HepG2 (cell line): ENCODE results near the gene LUZP2. TPM values are rescaled to one million over a fixed set of nuclear protein-coding genes. Genes with fewer than 3 reads are reported as not detected.

Source experiments
- ATAC-seq: fragments of 200-7000 bp; cut with Tn5 transposase; 3 replicates; pipeline ENCODE4 v1.9.1; 2020; ENCODE audit warnings: mild to moderate bottlenecking, moderate library complexity
- BruUV-seq: library from RNA; stranded (reverse); fragments of 400-500 nt; replicated peaks from 2 replicates; lab custom pipeline; 2021; lab: Mats Ljungman, UMichigan
- CTCF ChIA-PET: fragments of 300-600 bp; formaldehyde crosslinking; extraction: SDS; loops from one replicate; lab custom pipeline; 2021; ENCODE audit warnings: low total read pairs, inconsistent platforms, low intra/inter-chr PET ratio; lab: Yijun Ruan, JAX
- POLR2A ChIA-PET: fragments of 350-600 bp; sonication (Branson Sonifier 250); formaldehyde crosslinking; loops from one replicate; lab custom pipeline; 2020; ENCODE audit warnings: antibody characterized with exemption, inconsistent platforms; lab: Yijun Ruan, JAX
- DNase-seq: peaks from one replicate; pipeline ENCODE4 v3.0.0-alpha.2; 2015; ENCODE audit warnings: low spot score
- FAIRE-seq: peaks from 3 replicates; lab custom pipeline; 2011; peaks lifted over from hg19 to GRCh38; lab: Jason Lieb, UNC
- H2AFZ ChIP-seq: one replicate; pipeline ENCODE4 v1.6.1; 2011; ENCODE audit warnings: low read length, inconsistent platforms
- H3K27ac ChIP-seq: fragments of 300-600 bp; 3 replicates; pipeline ENCODE4 v1.8.0; 2011; ENCODE audit warnings: mixed run types, mild to moderate bottlenecking, mixed read lengths, low read length, inconsistent platforms; ENCODE audit not compliant: insufficient read depth; ENCODE audit errors: extremely low read length
- H3K27me3 ChIP-seq, 2 experiments: fragments of 200-600 bp in 1 of 2; 2 replicates in 1 of 2; 3 replicates in 1 of 2; pipeline versions ENCODE4 v1.6.0 to v1.8.0; 2011; ENCODE audit warnings: low read length in 2 of 2, mild to moderate bottlenecking in 2 of 2, moderate library complexity in 2 of 2, inconsistent platforms in 1 of 2; ENCODE audit not compliant: insufficient read depth in 2 of 2, control insufficient read depth in 1 of 2
- H3K36me3 ChIP-seq, 2 experiments: fragments of 200-600 bp in 1 of 2; replicated peaks in 1 of 2; 2 replicates in 1 of 2; 3 replicates in 1 of 2; pipeline versions ENCODE4 v1.5.1 to v1.8.0; 2011; ENCODE audit warnings: low read length in 2 of 2, inconsistent platforms in 1 of 2; ENCODE audit not compliant: insufficient read depth in 2 of 2, control insufficient read depth in 1 of 2
- H3K4me1 ChIP-seq: 2 replicates; pipeline ENCODE4 v1.5.1; 2012; ENCODE audit warnings: low read length, inconsistent platforms; ENCODE audit not compliant: insufficient read depth
- H3K4me2 ChIP-seq: 2 replicates; pipeline ENCODE4 v1.6.0; 2011; ENCODE audit warnings: low read depth, low read length, inconsistent platforms
- H3K4me3 ChIP-seq, 3 experiments: fragments of 200-600 bp in 1 of 3; sonication (generic), shearing (Covaris generic) in 1 of 3; replicated peaks in 1 of 3; 2 replicates each; pipeline ENCODE4 v1.5.1; 2011 to 2016; ENCODE audit warnings: low read length in 3 of 3, inconsistent platforms in 2 of 3, low read depth in 2 of 3, mild to moderate bottlenecking in 2 of 3, control low read depth in 1 of 3, mixed read lengths in 1 of 3; ENCODE audit not compliant: insufficient read depth in 1 of 3
- H3K79me2 ChIP-seq: one replicate; pipeline ENCODE4 v1.6.1; 2011; ENCODE audit warnings: low read length, inconsistent platforms; ENCODE audit not compliant: insufficient read depth
- H3K9ac ChIP-seq: 2 replicates; pipeline ENCODE4 v1.6.0; 2011; ENCODE audit warnings: mild to moderate bottlenecking, low read depth, low read length, inconsistent platforms; ENCODE audit not compliant: insufficient read depth
- H3K9me3 ChIP-seq: 2 replicates; pipeline ENCODE4 v1.5.1; 2012; ENCODE audit warnings: mild to moderate bottlenecking, low read length
- H4K20me1 ChIP-seq: 2 replicates; pipeline ENCODE4 v1.6.0; 2011; ENCODE audit warnings: inconsistent platforms, mild to moderate bottlenecking, low read length, moderate library complexity; ENCODE audit not compliant: insufficient read depth
- ZNF503 ChIP-seq: sonication (generic); formaldehyde crosslinking; IDR thresholded peaks from 2 replicates; pipeline ENCODE4 v1.4.0; 2020; ENCODE audit warnings: missing genetic modification reagents
- ZNF781 ChIP-seq: sonication (generic); formaldehyde crosslinking; IDR thresholded peaks from 2 replicates; pipeline ENCODE4 v1.5.1; 2020; ENCODE audit warnings: borderline replicate concordance, mild to moderate bottlenecking, missing genetic modification reagents; ENCODE audit errors: not compliant biosample characterization
- in situ Hi-C: cut with HindIII; loops from 2 replicates; pipeline ENCODE4 v1.10.0; 2017; ENCODE audit warnings: low pct_unique_long_range_greater_than_20kb; ENCODE audit not compliant: extremely low pct_ligation_motif_present
- intact Hi-C: fragments of 100-400 bp; cut with micrococcal nuclease; formaldehyde crosslinking; loops from one replicate; pipeline ENCODE4 v1.10.0; 2022; ENCODE audit not compliant: unreplicated experiment
- polyA plus RNA-seq, 8 experiments: library from polyadenylated mRNA; depleted of rRNA in 3 of 8; stranded (reverse) in 7 of 8; unstranded in 1 of 8; fragments of >200 nt; fragmentation: Illumina TruSeq in 4 of 8; extraction: Trizol in 4 of 8; gene quantifications; 2 replicates each; pipeline versions ENCODE4 v1.2.1 to v1.2.3, GENCODE V29; 2011 to 2016; ENCODE audit warnings: low read depth in 4 of 8, missing spikeins in 1 of 8, mixed read lengths in 1 of 8; ENCODE audit not compliant: insufficient read depth in 1 of 8
- total RNA-seq, 5 experiments: library from RNA; depleted of rRNA; stranded (reverse); fragments of >200 nt; fragmentation: Illumina TruSeq; extraction: Trizol; gene quantifications; 2 replicates each; pipeline ENCODE4 v1.2.3, GENCODE V29; 2016; ENCODE audit warnings: low read depth in 1 of 5
- TF ChIP-seq, protein P1 (sequence below): sonication (generic); formaldehyde crosslinking; IDR thresholded peaks from 2 replicates; pipeline ENCODE4 v1.4.0; 2020; ENCODE audit warnings: mild to moderate bottlenecking, missing genetic modification reagents, borderline replicate concordance
- TF ChIP-seq, protein P2 (sequence below): IDR thresholded peaks from 2 replicates; pipeline ENCODE4 v1.6.1; 2016
- TF ChIP-seq, protein P3 (sequence below): sonication (generic); formaldehyde crosslinking; IDR thresholded peaks from 2 replicates; pipeline ENCODE4 v1.5.0; 2020; ENCODE audit warnings: missing genetic modification reagents
- TF ChIP-seq, protein P4 (sequence below): sonication (generic); formaldehyde crosslinking; IDR thresholded peaks from 2 replicates; pipeline ENCODE4 v1.4.0; 2020; ENCODE audit warnings: missing genetic modification reagents, borderline replicate concordance
- TF ChIP-seq, protein P5 (sequence below): sonication (generic); formaldehyde crosslinking; IDR thresholded peaks from 2 replicates; pipeline ENCODE4 v1.5.0; 2020; ENCODE audit warnings: mild to moderate bottlenecking, missing genetic modification reagents, borderline replicate concordance

LUZP2 gene
- total and polyA plus RNA-seq, 2 of the 13 experiments (the other 11 are each of a cell fraction or from before 2014, with no cell fraction given): not detected

GRCh38 chr11:24705474-24705873 is 208.6 kb downstream of the LUZP2 start:
- FAIRE-seq (no peak), DNase-seq (no peak), ATAC-seq (no peak)
- in situ Hi-C loops: no loop called here
- H3K4me2 ChIP-seq: no peak overlapping the region
- no peaks in the 10 kb centered on the region for H4K20me1 ChIP-seq
- no peaks in the 10 kb centered on the region for H3K79me2 ChIP-seq
- no peaks in the 10 kb centered on the region for H3K27me3 ChIP-seq
- ChIA-PET CTCF (no interaction called here), POLR2A (no interaction called here)
- no peak overlapping the region for H2AFZ ChIP-seq
- no TSS peak for BruUV-seq
- H3K36me3 ChIP-seq: no peaks in the 10 kb centered on the region
- no peak overlapping the region for H3K27ac ChIP-seq
- no peaks in the 10 kb centered on the region for H3K9me3 ChIP-seq
- intact Hi-C loops: no loop called here
- no peaks in the 10 kb centered on the region for H3K4me1 ChIP-seq
- no peak overlapping the region for H3K4me3 ChIP-seq
- no peak overlapping the region for H3K9ac ChIP-seq
- TF ChIP-seq, protein P1, sequence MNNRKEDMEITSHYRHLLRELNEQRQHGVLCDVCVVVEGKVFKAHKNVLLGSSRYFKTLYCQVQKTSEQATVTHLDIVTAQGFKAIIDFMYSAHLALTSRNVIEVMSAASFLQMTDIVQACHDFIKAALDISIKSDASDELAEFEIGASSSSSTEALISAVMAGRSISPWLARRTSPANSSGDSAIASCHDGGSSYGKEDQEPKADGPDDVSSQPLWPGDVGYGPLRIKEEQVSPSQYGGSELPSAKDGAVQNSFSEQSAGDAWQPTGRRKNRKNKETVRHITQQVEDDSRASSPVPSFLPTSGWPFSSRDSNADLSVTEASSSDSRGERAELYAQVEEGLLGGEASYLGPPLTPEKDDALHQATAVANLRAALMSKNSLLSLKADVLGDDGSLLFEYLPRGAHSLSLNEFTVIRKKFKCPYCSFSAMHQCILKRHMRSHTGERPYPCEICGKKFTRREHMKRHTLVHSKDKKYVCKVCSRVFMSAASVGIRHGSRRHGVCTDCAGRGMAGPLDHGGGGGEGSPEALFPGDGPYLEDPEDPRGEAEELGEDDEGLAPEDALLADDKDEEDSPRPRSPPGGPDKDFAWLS (CRISPR knock-in tag): no peak
- TF ChIP-seq, protein P2, sequence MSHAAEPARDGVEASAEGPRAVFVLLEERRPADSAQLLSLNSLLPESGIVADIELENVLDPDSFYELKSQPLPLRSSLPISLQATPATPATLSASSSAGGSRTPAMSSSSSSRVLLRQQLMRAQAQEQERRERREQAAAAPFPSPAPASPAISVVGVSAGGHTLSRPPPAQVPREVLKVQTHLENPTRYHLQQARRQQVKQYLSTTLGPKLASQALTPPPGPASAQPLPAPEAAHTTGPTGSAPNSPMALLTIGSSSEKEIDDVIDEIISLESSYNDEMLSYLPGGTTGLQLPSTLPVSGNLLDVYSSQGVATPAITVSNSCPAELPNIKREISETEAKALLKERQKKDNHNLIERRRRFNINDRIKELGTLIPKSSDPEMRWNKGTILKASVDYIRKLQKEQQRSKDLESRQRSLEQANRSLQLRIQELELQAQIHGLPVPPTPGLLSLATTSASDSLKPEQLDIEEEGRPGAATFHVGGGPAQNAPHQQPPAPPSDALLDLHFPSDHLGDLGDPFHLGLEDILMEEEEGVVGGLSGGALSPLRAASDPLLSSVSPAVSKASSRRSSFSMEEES (CRISPR knock-in tag): no peak
- TF ChIP-seq ZNF781 (no peak), ZNF503 (no peak)
- TF ChIP-seq, protein P3, sequence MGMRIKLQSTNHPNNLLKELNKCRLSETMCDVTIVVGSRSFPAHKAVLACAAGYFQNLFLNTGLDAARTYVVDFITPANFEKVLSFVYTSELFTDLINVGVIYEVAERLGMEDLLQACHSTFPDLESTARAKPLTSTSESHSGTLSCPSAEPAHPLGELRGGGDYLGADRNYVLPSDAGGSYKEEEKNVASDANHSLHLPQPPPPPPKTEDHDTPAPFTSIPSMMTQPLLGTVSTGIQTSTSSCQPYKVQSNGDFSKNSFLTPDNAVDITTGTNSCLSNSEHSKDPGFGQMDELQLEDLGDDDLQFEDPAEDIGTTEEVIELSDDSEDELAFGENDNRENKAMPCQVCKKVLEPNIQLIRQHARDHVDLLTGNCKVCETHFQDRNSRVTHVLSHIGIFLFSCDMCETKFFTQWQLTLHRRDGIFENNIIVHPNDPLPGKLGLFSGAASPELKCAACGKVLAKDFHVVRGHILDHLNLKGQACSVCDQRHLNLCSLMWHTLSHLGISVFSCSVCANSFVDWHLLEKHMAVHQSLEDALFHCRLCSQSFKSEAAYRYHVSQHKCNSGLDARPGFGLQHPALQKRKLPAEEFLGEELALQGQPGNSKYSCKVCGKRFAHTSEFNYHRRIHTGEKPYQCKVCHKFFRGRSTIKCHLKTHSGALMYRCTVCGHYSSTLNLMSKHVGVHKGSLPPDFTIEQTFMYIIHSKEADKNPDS (CRISPR knock-in tag): no peak
- TF ChIP-seq, protein P4, sequence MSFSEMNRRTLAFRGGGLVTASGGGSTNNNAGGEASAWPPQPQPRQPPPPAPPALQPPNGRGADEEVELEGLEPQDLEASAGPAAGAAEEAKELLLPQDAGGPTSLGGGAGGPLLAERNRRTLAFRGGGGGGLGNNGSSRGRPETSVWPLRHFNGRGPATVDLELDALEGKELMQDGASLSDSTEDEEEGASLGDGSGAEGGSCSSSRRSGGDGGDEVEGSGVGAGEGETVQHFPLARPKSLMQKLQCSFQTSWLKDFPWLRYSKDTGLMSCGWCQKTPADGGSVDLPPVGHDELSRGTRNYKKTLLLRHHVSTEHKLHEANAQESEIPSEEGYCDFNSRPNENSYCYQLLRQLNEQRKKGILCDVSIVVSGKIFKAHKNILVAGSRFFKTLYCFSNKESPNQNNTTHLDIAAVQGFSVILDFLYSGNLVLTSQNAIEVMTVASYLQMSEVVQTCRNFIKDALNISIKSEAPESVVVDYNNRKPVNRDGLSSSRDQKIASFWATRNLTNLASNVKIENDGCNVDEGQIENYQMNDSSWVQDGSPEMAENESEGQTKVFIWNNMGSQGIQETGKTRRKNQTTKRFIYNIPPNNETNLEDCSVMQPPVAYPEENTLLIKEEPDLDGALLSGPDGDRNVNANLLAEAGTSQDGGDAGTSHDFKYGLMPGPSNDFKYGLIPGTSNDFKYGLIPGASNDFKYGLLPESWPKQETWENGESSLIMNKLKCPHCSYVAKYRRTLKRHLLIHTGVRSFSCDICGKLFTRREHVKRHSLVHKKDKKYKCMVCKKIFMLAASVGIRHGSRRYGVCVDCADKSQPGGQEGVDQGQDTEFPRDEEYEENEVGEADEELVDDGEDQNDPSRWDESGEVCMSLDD (CRISPR knock-in tag): no peak
- TF ChIP-seq, protein P5, sequence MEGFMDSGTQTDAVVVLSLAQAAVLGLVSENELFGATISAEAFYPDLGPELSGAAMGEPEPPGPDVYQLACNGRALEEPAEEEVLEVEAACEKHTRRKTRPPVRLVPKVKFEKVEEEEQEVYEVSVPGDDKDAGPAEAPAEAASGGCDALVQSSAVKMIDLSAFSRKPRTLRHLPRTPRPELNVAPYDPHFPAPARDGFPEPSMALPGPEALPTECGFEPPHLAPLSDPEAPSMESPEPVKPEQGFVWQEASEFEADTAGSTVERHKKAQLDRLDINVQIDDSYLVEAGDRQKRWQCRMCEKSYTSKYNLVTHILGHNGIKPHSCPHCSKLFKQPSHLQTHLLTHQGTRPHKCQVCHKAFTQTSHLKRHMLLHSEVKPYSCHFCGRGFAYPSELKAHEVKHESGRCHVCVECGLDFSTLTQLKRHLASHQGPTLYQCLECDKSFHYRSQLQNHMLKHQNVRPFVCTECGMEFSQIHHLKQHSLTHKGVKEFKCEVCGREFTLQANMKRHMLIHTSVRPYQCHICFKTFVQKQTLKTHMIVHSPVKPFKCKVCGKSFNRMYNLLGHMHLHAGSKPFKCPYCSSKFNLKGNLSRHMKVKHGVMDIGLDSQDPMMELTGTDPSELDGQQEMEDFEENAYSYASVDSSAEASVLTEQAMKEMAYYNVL (CRISPR knock-in tag): no peak
